ENCODE measurements around the gene MYBPHL. TPM values are rescaled to one million over a fixed set of nuclear protein-coding genes. Genes with fewer than 3 reads are reported as not detected.
A peak's percentile ranks its signal among the peaks of the same experiment; 100 is the strongest.

MYBPHL gene
- total RNA-seq, 4 donors from 2014 or later, result 3.1 TPM; not detected in 3

DNA sequence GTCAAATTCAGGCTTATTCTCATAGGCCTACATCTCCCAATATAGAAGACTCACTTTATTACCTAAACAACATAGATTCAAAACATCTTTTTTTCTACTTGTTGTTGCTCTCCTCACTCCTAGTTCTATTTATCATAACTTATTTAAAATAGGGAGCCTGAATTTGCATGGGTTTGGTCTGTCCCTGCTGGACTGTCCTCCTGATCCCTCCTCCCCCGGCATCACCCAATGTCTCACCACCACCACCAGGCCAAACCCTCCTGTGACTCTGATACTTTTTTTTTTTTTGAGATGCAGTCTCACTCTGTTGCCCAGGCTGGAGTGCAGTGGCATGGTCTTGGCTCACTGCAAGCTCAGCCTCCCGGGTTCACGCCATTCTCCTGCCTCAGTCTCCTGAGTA, 31.8 kb upstream of the MYBPHL start:
- peak overlapping the region; percentile 70 to 85 (median 76) for H3K27ac ChIP-seq
- no peaks in the 10 kb centered on the region for H3K27me3 ChIP-seq
- no peak for TF ChIP-seq POLR2A (IDR thresholded peaks at IDR 0.05)
- TF ChIP-seq, protein P1, sequence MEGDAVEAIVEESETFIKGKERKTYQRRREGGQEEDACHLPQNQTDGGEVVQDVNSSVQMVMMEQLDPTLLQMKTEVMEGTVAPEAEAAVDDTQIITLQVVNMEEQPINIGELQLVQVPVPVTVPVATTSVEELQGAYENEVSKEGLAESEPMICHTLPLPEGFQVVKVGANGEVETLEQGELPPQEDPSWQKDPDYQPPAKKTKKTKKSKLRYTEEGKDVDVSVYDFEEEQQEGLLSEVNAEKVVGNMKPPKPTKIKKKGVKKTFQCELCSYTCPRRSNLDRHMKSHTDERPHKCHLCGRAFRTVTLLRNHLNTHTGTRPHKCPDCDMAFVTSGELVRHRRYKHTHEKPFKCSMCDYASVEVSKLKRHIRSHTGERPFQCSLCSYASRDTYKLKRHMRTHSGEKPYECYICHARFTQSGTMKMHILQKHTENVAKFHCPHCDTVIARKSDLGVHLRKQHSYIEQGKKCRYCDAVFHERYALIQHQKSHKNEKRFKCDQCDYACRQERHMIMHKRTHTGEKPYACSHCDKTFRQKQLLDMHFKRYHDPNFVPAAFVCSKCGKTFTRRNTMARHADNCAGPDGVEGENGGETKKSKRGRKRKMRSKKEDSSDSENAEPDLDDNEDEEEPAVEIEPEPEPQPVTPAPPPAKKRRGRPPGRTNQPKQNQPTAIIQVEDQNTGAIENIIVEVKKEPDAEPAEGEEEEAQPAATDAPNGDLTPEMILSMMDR (IDR thresholded peaks at IDR 0.05 in 4 of 5, conservative IDR thresholded peaks at IDR 0.05 in 1 of 5), result no peak
- H3K9me3 ChIP-seq, result no peaks in the 10 kb centered on the region
- DNase-seq (no peak), ATAC-seq (no peak)
- in situ Hi-C loops (cut with MboI; ENCODE audit: low sequenced_read_pairs in 4 of 4) (no loop called here), intact Hi-C loops (cut with DNase I; ENCODE audit: low total_unique reads) (no loop called here)
- peaks cover 5 to 86% of the 10 kb centered on the region in 2 donors for H3K36me3 ChIP-seq
- H3K4me3 ChIP-seq, result no peak overlapping the region
- H3K4me1 ChIP-seq, result peaks cover 7 to 18% of the 10 kb centered on the region in 2 donors

DNA sequence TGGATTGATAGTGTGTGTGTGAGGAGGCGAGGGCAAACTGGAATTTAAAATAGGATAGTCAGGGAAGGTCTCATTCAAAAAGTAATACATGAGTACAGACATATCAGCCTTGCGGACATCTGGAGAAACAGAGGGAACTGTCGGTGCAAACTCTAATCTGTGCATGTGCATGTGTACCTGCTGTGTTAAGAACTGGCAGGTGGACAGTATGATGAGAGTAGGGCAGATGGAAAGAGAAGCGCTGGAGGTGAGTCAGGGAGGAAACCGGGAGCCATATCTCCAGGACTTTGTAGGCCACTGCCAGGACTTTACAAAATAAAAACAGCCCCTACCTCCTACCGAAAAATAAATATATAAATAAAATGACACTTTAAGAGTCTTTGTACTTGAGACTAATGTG, 31.3 kb upstream of the MYBPHL start:
- no peak for TF ChIP-seq POLR2A (IDR thresholded peaks at IDR 0.05)
- TF ChIP-seq, protein P1 (IDR thresholded peaks at IDR 0.05 in 4 of 5, conservative IDR thresholded peaks at IDR 0.05 in 1 of 5), result no peak
- no peak overlapping the region for H3K4me3 ChIP-seq
- peak overlapping the region; percentile 70 to 85 (median 76) for H3K27ac ChIP-seq
- no peaks in the 10 kb centered on the region for H3K27me3 ChIP-seq
- DNase-seq, result peak in 1 of 2 donors; percentile 24
- H3K9me3 ChIP-seq, result no peaks in the 10 kb centered on the region
- peak; percentile 65 to 68 for ATAC-seq
- peaks cover 5 to 87% of the 10 kb centered on the region in 2 donors for H3K36me3 ChIP-seq
- in situ Hi-C loops (cut with MboI; ENCODE audit: low sequenced_read_pairs in 4 of 4), result no loop called here
- intact Hi-C loops (cut with DNase I; ENCODE audit: low total_unique reads), result no loop called here
- H3K4me1 ChIP-seq, result peaks cover 7 to 18% of the 10 kb centered on the region in 2 donors

DNA sequence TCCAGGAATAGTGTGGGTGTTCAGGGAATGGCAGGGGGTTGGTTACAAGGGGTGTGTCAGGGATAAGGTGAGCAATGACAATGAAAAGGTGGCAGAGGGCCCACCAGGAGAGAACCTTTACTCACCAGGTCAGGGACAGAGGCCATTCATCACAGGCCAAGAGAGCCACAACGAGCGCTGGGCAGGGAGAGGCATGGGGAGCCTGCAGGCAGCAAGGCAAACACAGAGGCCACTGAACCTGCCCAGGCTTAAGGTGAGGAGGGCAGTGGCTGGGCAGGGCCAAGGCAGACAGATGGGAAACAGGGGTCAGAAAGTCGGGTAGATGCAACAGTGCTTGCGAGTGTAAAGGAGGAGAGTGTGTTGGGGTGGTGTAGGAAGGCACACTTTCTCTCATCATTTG, 28.3 kb upstream of the MYBPHL start:
- ATAC-seq (no peak), DNase-seq (no peak)
- no peak for TF ChIP-seq POLR2A (IDR thresholded peaks at IDR 0.05)
- TF ChIP-seq, protein P1 (IDR thresholded peaks at IDR 0.05 in 4 of 5, conservative IDR thresholded peaks at IDR 0.05 in 1 of 5), result no peak
- H3K4me1 ChIP-seq, result peaks cover 7 to 16% of the 10 kb centered on the region in 2 donors
- in situ Hi-C loops (cut with MboI; ENCODE audit: low sequenced_read_pairs in 4 of 4) (no loop called here), intact Hi-C loops (cut with DNase I; ENCODE audit: low total_unique reads) (no loop called here)
- H3K27me3 ChIP-seq, result no peaks in the 10 kb centered on the region
- no peak overlapping the region for H3K4me3 ChIP-seq
- peaks cover 8 to 85% of the 10 kb centered on the region in 2 donors for H3K36me3 ChIP-seq
- H3K9me3 ChIP-seq, result peaks cover 0 to 7% (median 0%) of the 10 kb centered on the region in 3 donors
- H3K27ac ChIP-seq, result no peak overlapping the region

DNA sequence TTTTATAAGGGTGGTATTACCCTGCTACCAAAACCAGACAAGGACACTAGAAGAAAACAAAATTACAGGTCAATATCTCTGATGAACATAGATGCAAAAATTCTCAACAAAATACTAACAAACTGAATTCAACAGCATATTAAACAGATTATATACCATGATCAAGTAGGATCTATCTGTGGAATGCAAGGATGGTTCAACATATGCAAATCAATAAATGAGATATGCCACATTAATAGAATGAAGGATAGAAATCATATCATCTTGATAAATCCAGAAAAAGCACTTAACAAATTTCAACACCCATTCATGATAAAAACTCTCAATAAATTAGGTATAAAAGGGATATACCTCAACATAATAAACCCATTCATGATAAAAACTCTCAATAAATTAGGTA, 24.3 kb upstream of the MYBPHL start:
- H3K36me3 ChIP-seq, result peaks cover 5 to 97% of the 10 kb centered on the region in 2 donors
- H3K4me3 ChIP-seq, result no peak overlapping the region
- H3K27ac ChIP-seq, result no peak overlapping the region
- ATAC-seq (no peak), DNase-seq (no peak)
- no peaks in the 10 kb centered on the region for H3K27me3 ChIP-seq
- no peaks in the 10 kb centered on the region for H3K4me1 ChIP-seq
- in situ Hi-C loops (cut with MboI; ENCODE audit: low sequenced_read_pairs in 4 of 4) (no loop called here), intact Hi-C loops (cut with DNase I; ENCODE audit: low total_unique reads) (no loop called here)
- TF ChIP-seq POLR2A (IDR thresholded peaks at IDR 0.05), result no peak
- TF ChIP-seq, protein P1 (IDR thresholded peaks at IDR 0.05 in 4 of 5, conservative IDR thresholded peaks at IDR 0.05 in 1 of 5), result no peak
- peaks cover 0 to 7% (median 0%) of the 10 kb centered on the region in 3 donors for H3K9me3 ChIP-seq

DNA sequence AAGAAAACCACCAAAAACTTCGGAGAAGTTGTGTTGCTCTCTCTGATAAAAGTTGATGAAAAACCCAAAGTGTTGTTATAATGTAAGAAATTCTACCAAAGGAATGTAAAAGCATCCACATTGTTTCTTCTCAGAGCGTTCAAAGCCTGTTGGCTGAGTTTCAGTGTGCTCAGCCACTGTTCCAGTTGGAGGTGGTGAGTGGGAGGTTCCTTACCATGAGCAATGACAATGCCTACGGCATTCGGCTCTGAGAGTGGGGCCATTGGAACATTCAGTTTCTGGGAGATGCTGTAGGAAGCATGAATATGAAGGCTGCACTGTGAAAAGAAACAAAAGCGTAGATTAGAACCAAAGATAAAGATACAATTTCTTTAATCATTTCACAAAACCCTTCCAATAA, 20.5 kb upstream of the MYBPHL start:
- in situ Hi-C loops (cut with MboI; ENCODE audit: low sequenced_read_pairs in 4 of 4), result no loop called here
- ATAC-seq, result no peak
- H3K9me3 ChIP-seq, result peaks cover 0 to 7% (median 0%) of the 10 kb centered on the region in 3 donors
- H3K4me1 ChIP-seq, result no peaks in the 10 kb centered on the region
- TF ChIP-seq, protein P1 (IDR thresholded peaks at IDR 0.05 in 4 of 5, conservative IDR thresholded peaks at IDR 0.05 in 1 of 5), result no peak
- TF ChIP-seq POLR2A (IDR thresholded peaks at IDR 0.05), result no peak
- no peak overlapping the region for H3K4me3 ChIP-seq
- H3K27ac ChIP-seq, result no peak overlapping the region
- no peaks in the 10 kb centered on the region for H3K27me3 ChIP-seq
- H3K36me3 ChIP-seq, result peaks cover under 1 to 97% of the 10 kb centered on the region in 2 donors
- DNase-seq, result no peak
- intact Hi-C loops (cut with DNase I; ENCODE audit: low total_unique reads), result no loop called here
